ENCODE data around the gene CXCL14.

The CXCL14 gene

GRCh38 chr5:135567661-135568060 lies 11.1 kb downstream of the CXCL14 start:
- no peak for DNase-seq (ENCODE audit: low read depth)

- DNase-seq (ENCODE audit: low read depth), result no peak
These were observed 12.1 kb downstream of the CXCL14 start for GRCh38 chr5:135566422-135567400.

DNA sequence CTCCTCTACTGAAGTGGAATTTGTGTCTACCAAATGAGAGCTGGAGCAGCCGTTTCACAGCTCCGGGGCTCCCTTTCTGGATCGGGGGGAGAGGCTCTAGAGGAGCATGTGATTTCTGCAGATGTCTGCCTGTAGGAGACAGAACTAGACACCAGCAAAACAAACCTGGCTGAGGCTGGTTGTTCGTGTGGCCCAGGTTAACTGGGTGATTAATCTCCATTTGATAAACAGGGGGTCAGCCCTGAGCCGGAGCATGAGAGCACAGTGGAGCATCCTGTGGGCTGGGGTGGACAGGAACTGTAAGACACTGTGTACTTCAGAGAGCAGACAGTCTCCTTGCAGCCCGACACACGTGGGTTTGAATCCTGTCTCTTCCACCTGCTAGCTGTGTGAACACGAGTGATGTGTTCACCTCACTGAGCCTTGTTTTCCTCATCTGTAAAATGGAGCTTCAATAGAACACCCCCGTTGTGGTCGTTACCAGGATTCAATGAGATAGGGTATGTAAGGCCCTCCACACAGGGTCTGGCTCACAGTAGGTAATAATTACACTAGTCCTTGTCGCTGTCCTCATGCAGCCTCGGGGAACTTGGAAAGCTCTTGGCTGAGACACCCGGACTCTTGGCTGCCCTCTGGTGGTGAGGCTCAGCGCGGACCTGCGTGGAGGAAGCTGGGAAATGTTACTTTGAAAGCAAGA lies 12.9 kb downstream of the CXCL14 start:
- peak; percentile 59 for DNase-seq (ENCODE audit: low read depth)

DNA sequence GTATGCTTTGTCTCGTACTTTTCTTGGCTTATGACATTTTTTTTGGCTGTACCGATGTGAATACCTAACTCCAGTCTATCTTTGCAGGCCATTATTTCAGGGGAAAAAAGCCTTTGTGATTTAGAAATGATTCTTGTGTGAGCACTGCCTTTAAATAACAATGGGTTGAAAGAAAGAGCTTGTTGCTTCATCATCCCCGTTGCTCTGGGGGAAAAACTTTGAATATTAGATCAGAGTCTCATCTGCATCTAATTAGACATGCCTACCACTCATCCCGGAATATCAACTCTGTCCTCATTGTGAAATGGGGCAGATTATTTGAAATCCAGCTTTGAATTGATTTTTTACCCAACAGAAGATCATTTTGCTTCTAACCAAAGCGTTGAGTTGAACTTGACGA lies 13.5 kb downstream of the CXCL14 start:
- no peak for DNase-seq (ENCODE audit: low read depth)

- DNase-seq (ENCODE audit: low read depth), result no peak
These were observed 14.5 kb downstream of the CXCL14 start for GRCh38 chr5:135564331-135564730.

GRCh38 chr5:135561266-135561665 lies 17.5 kb downstream of the CXCL14 start:
- DNase-seq (ENCODE audit: low read depth), result no peak

GRCh38 chr5:135560858-135561257 lies 17.9 kb downstream of the CXCL14 start:
- peak; percentile 68 for DNase-seq (ENCODE audit: low read depth)

- DNase-seq (ENCODE audit: low read depth), result no peak
These were observed 19.4 kb downstream of the CXCL14 start for GRCh38 chr5:135559354-135559753.

DNA sequence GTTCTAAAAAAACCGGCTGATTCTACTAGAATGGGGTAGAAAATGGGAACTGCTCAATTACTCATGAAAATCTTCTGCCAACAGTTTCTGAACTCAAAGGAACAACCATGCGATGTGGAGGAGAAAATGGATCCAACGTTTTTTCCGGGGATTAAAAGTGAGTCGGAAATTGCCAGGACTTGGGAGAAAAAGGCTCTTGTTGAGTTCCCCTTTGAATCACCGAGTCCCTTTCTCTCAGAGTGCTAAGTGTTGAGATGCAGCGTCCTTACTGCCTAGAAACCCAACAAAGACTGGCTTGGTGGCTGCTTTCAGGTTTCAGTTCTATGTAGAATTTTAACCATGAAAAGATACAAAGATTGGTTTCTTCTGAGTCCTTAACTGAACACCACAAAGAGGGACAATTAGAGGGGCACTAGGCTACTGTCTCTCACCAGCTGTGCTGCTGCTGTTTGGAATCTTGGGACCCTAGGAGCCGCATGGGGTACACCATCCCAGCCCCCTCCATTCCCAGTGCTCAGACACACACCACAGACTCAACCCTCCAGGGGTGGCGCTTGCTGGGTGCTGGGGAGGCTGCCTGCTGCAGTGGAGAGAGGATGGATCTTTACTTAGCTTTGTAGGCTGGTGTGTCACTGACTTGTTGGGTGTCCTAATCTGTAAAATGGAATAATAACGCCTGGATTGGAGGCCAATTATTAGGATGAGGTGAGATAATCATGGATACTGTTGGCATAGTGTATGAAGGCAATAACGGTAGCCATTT lies 21.5 kb downstream of the CXCL14 start:
- DNase-seq (ENCODE audit: low read depth), result no peak

- DNase-seq (ENCODE audit: low read depth), result no peak
These were observed 22.2 kb downstream of the CXCL14 start for GRCh38 chr5:135556620-135557019.

DNA sequence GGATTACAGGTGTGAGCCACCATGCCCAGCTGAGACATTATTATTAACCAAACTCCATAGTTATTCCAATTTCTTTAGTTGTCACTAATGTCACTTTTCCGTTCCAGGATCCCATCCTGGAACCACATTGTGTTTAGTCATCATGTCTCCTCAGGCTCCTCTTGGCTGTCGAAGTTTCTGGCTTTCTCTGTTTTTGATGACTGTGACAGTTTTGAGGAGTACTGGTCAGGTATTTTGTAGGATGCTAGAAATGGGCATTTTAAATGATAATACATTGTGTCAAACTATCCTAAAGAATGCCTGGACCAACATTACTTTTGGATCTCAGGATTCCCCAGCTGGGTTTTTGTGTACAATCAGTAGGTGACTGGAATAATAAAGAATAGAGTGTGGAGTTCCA lies 23.3 kb downstream of the CXCL14 start:
- DNase-seq (ENCODE audit: low read depth), result no peak

- no peak for DNase-seq (ENCODE audit: low read depth)
These were observed 24.9 kb downstream of the CXCL14 start for GRCh38 chr5:135553688-135554462.

GRCh38 chr5:135551593-135552447 lies 27.0 kb downstream of the CXCL14 start:
- peak; percentile 47 for DNase-seq (ENCODE audit: low read depth)

DNA sequence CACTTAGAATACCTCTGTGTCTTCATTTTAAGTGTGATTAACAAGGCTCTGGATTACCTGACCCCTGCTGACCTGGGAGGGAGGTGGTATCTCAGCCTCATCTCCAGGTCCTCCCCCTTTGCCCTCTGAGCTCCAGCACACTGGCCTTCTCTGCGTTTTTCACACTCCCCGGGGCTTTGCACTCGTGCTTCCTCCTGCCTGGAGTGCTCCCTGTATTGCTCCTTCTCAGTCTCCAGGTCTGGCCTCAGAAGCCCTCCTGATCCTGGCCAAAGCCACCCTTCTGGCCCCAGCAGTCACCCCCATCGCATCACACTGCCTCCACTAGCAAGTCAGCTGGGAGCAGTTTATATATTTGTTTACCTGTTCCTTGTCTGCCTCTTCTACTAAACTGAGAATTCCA lies 29.4 kb downstream of the CXCL14 start:
- no peak for DNase-seq (ENCODE audit: low read depth)

DNA sequence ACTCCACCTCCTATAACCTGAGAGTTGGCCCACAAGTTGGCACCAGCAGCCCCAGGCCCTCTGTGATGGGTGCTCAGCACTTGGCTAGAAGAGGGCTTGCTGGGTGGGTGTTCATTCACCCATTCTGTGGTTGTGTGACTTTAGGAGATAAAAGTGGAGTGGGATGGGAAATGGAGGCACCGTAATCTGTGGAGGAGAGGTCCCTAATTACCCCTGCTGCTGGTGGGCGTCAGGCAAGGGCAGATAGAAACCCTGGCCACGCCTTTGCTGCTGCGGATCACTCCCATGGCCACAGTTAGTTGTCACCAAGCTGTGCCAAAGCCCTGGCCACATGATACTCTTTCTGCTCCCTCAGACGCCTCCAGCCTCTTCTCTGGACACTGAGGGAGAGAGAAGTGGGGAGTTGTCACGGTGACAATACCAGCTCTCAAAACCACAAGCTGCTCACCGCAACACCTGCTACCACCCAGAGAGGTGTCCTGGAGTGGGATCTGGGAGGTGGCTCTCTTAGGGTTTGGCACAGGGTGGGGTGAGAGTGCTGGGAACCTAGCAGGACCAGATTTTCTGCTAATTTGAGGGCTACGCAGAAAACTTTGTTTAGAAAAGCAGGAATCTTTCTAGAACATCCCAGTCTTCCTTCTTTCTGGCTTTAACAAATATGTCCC lies 31.1 kb downstream of the CXCL14 start:
- no peak for DNase-seq (ENCODE audit: low read depth)

DNA sequence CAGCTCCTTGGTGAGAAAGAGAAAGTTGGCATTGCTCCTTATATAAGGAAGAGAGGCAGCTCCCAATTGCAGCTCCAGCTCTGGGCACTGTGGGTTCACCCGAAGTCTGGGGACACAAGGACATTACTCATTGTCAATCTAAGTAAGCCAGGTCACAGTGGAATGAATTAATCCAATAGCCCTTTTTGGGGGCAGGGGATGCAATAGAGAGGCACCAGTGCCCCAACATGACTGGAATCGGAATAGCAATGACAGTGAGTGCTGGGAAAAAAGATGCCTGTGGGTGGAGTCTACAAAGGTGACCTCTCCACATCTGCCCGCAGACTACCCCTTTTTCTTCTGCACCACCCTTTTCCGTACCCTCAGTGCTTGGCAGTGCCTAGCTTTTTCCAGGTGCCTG lies 31.9 kb downstream of the CXCL14 start:
- no peak for DNase-seq (ENCODE audit: low read depth)

DNA sequence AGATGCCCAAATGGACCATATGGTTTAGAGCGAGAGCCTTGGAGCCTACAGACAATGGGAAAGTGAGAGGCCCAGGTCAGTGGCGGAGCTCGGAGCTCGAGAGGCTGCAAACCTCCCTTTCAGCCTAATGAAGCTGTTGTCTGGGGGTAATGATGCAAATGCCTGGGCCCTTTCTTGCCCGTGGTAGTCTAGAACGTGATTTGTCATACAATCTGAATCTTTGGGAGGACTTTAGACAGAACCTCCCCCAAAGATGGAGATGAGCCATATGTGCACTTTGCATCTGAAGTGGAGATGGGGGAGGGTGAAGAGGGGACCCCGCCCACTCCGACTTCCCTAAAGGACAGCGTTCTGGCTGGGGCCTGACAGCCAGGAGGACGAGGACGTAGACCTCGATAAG lies 32.7 kb downstream of the CXCL14 start:
- no peak for DNase-seq (ENCODE audit: low read depth)

DNA sequence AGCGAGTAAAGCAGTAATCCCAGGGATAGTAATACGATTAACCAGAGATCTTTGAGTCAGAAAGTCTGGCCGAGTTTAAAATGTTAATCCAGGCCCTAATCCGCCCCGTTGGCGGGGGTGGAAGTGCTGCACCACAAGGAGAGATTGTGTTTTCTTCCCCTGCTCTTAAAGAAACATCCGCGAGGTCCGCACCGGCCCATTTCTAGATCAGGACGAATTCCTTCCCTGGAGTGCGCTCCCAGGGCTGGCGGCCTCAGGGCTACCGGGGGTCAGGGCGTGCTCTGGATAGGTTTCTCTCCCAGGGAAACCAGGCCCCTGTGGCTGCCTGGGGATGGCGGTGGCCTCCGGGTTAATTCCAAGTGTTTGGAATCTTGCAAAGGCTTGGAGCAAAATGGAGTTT lies 33.7 kb downstream of the CXCL14 start:
- no peak for DNase-seq (ENCODE audit: low read depth)

- no peak for DNase-seq (ENCODE audit: low read depth)
These were observed 35.1 kb downstream of the CXCL14 start for GRCh38 chr5:135543485-135544304.

Data from activated T-cell treated with anti-CD3 and anti-CD28 coated beads for 24 hours (primary cell).